Erythroblast (primary cell): ENCODE results near the gene MRLN.
"Not testable (repeated sequence)": the region's sequence is repeated elsewhere in the genome, so short reads cannot be mapped to it uniquely, and the experiment has no call there.

Experiments used
- GATA1 ChIP-seq: IDR thresholded peaks from 2 replicates; pipeline ENCODE4 v1.6.1; 2011; ENCODE audit warnings: low read depth, mild to moderate bottlenecking, control low read depth, low read length, moderate library complexity
- POLR2A ChIP-seq: IDR thresholded peaks from 2 replicates; pipeline ENCODE4 v1.6.1; 2011; ENCODE audit warnings: mild to moderate bottlenecking, low read length

DNA sequence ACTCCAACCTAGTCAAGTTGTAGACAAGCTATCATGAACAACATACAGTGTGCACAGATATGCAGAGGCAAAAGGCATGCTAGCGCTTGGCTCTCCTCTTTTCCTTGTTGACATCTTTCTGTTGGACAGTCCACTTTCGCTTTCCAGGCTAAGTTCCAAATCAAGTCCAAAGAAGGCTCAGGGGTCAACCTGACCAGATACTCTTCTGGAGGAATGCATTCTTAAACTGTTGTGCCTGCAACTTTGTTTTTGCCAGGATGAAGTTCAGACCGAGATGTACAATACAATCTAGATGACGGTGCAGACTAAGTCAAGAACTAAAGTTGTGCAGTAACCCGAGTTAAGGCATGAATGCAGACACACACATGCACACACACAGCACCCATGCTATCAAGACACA is 35.7 kb upstream of the MRLN start:
- not testable (repeated sequence) for TF ChIP-seq POLR2A, GATA1
